K562 (cell line): ENCODE results near the gene RNF13. TPM values are rescaled to one million over a fixed set of nuclear protein-coding genes. Genes with fewer than 3 reads are reported as not detected.

ENCODE experiments used
- ATAC-seq: fragments of 200-7000 bp; cut with Tn5 transposase; 3 replicates; pipeline ENCODE4 v1.9.1; 2020; ENCODE audit warnings: moderate library complexity
- BruUV-seq: library from RNA; stranded (reverse); fragments of 400-500 nt; replicated peaks from 2 replicates; lab custom pipeline; 2021; lab: Mats Ljungman, UMichigan
- CTCF ChIA-PET: fragments of 300-600 bp; formaldehyde crosslinking; extraction: SDS; loops from one replicate; lab custom pipeline; 2021; ENCODE audit warnings: low intra/inter-chr PET ratio; lab: Yijun Ruan, JAX
- POLR2A ChIA-PET: fragments of 300-600, 350-650 bp; sonication (Branson Sonifier 250); formaldehyde crosslinking; extraction: SDS; loops from one replicate; lab custom pipeline; 2021; ENCODE audit warnings: antibody characterized with exemption, inconsistent platforms; lab: Yijun Ruan, JAX
- DNase-seq, 4 experiments: peaks; one replicate each; pipeline versions ENCODE4 v3.0.0 to v3.0.0-alpha.2; 2011 to 2018; ENCODE audit warnings: low spot score in 3 of 4, mixed read lengths in 3 of 4; ENCODE audit errors: extremely low read depth in 1 of 4
- FAIRE-seq: peaks from 2 replicates; lab custom pipeline; 2011; peaks lifted over from hg19 to GRCh38; lab: Jason Lieb, UNC
- H2AFZ ChIP-seq: 2 replicates; pipeline ENCODE4 v1.6.0; 2011; ENCODE audit warnings: low read depth, low read length, control low read depth, inconsistent platforms
- H3K27ac ChIP-seq: fragments of 200-600 bp; 3 replicates; pipeline ENCODE4 v1.8.0; 2011; ENCODE audit warnings: low read depth, mild to moderate bottlenecking, control low read depth, inconsistent platforms, low read length, moderate library complexity, mixed read lengths; ENCODE audit errors: extremely low read depth
- H3K27me3 ChIP-seq, 2 experiments: fragments of 300-600 bp in 1 of 2; 2 replicates in 1 of 2; 3 replicates in 1 of 2; pipeline versions ENCODE4 v1.6.0 to v1.8.0; 2011; ENCODE audit warnings: inconsistent platforms in 2 of 2, low read length in 2 of 2, mild to moderate bottlenecking in 1 of 2, mixed read lengths in 1 of 2, moderate library complexity in 1 of 2; ENCODE audit not compliant: control insufficient read depth in 2 of 2, insufficient read depth in 2 of 2
- H3K36me3 ChIP-seq: fragments of 300-600 bp; 3 replicates; pipeline ENCODE4 v1.8.0; 2011; ENCODE audit warnings: mild to moderate bottlenecking, low read length, inconsistent platforms; ENCODE audit not compliant: control insufficient read depth, insufficient read depth
- H3K4me1 ChIP-seq, 2 experiments: fragments of 200-600 bp in 1 of 2; replicated peaks in 1 of 2; 2 replicates in 1 of 2; 3 replicates in 1 of 2; pipeline versions ENCODE4 v1.5.1 to v1.8.0; 2011; ENCODE audit warnings: inconsistent platforms in 2 of 2, low read length in 2 of 2, mild to moderate bottlenecking in 1 of 2, mixed read lengths in 1 of 2, moderate library complexity in 1 of 2; ENCODE audit not compliant: control insufficient read depth in 2 of 2, insufficient read depth in 2 of 2
- H3K4me2 ChIP-seq: 2 replicates; pipeline ENCODE4 v1.6.1; 2011; ENCODE audit warnings: low read length, control low read depth, inconsistent platforms, mixed read lengths; ENCODE audit not compliant: insufficient read depth
- H3K4me3 ChIP-seq: fragments of 200-600 bp; sonication (generic), shearing (Covaris generic); 2 replicates; pipeline ENCODE4 v1.5.1; 2016; ENCODE audit warnings: control low read depth, inconsistent platforms
- H3K79me2 ChIP-seq: fragments of 200-600 bp; 3 replicates; pipeline ENCODE4 v1.8.0; 2011; ENCODE audit warnings: low read length, inconsistent platforms; ENCODE audit not compliant: control insufficient read depth, insufficient read depth
- H3K9ac ChIP-seq, 2 experiments: 2 replicates each; pipeline versions ENCODE4 v1.6.0 to v1.6.1; 2011; ENCODE audit warnings: low read depth in 2 of 2, low read length in 2 of 2, control low read depth in 1 of 2, inconsistent platforms in 1 of 2, mild to moderate bottlenecking in 1 of 2, mixed read lengths in 1 of 2; ENCODE audit not compliant: insufficient read depth in 1 of 2
- H3K9me1 ChIP-seq: one replicate; pipeline ENCODE4 v1.6.0; 2011; ENCODE audit warnings: inconsistent platforms, mild to moderate bottlenecking, low read length, moderate library complexity; ENCODE audit not compliant: control insufficient read depth, insufficient read depth
- H3K9me3 ChIP-seq: replicated peaks from 2 replicates; pipeline ENCODE4 v1.5.1; 2011; ENCODE audit warnings: low read depth, low read length, inconsistent platforms; ENCODE audit not compliant: control insufficient read depth, insufficient read depth
- H4K20me1 ChIP-seq: replicated peaks from 2 replicates; pipeline ENCODE4 v1.6.1; 2011; ENCODE audit warnings: low read length, inconsistent platforms, mixed read lengths; ENCODE audit not compliant: control insufficient read depth, insufficient read depth
- ELF4 ChIP-seq: fragments of 450-650 bp; formaldehyde crosslinking; IDR thresholded peaks from 2 replicates; pipeline ENCODE4 v1.4.0; 2022; ENCODE audit warnings: missing genetic modification characterization
- EP300 ChIP-seq: IDR thresholded peaks from 2 replicates; pipeline ENCODE4 v1.6.1; 2012; ENCODE audit warnings: low read length, improper control_type of control experiment
- FOXJ3 ChIP-seq: sonication (generic); formaldehyde crosslinking; IDR thresholded peaks from 2 replicates; pipeline ENCODE4 v1.4.0; 2020; ENCODE audit warnings: mild to moderate bottlenecking, missing genetic modification reagents
- HNRNPH1 ChIP-seq: fragments of 200-400 bp; formaldehyde crosslinking; optimal IDR thresholded peaks from 2 replicates; pipeline ENCODE3; 2017; ENCODE audit warnings: low read depth, mild to moderate bottlenecking, low read length, moderate library complexity
- JUN ChIP-seq, 2 experiments: sonication (generic) in 1 of 2; formaldehyde crosslinking in 1 of 2; IDR thresholded peaks; 2 replicates each; pipeline versions ENCODE4 v1.6.1 to v1.8.0; 2012 to 2022; ENCODE audit warnings: borderline replicate concordance in 2 of 2, mild to moderate bottlenecking in 2 of 2, improper control_type of control experiment in 1 of 2, low read depth in 1 of 2, low read length in 1 of 2, missing genetic modification reagents in 1 of 2
- KDM2B ChIP-seq: fragments of 250-450 bp; sonication (Bioruptor Pico); IDR thresholded peaks from 2 replicates; pipeline ENCODE4 v1.8.0; 2021; ENCODE audit warnings: mild to moderate bottlenecking, moderate library complexity
- MXD1 ChIP-seq: fragments of 250-450 bp; sonication (Bioruptor Pico); IDR thresholded peaks from 2 replicates; pipeline ENCODE4 v1.8.0; 2021; ENCODE audit warnings: borderline replicate concordance, mild to moderate bottlenecking, moderate library complexity; ENCODE audit not compliant: poor library complexity, severe bottlenecking
- SIN3B ChIP-seq: fragments of 450-650 bp; IDR thresholded peaks from 2 replicates; pipeline ENCODE4 v1.6.1; 2017; ENCODE audit warnings: low read depth, mild to moderate bottlenecking, moderate library complexity
- SMAD3 ChIP-seq: fragments of 450-650 bp; formaldehyde crosslinking; conservative IDR thresholded peaks from 2 replicates; pipeline ENCODE4 v1.4.0; 2020; ENCODE audit warnings: mild to moderate bottlenecking
- TCF7 ChIP-seq: sonication (generic); IDR thresholded peaks from 2 replicates; pipeline ENCODE4 v1.6.1; 2016; ENCODE audit warnings: antibody characterized with exemption, borderline replicate concordance
- TEAD1 ChIP-seq, 2 experiments: fragments of 450-650 bp in 1 of 2; sonication (generic) in 1 of 2; formaldehyde crosslinking; IDR thresholded peaks; 2 replicates each; pipeline versions ENCODE4 v1.4.0 to v1.8.0; 2020 to 2022; ENCODE audit warnings: mild to moderate bottlenecking in 2 of 2, missing genetic modification reagents in 1 of 2
- TFAP4 ChIP-seq: sonication (generic); formaldehyde crosslinking; IDR thresholded peaks from 2 replicates; pipeline ENCODE4 v1.8.0; 2022; ENCODE audit warnings: missing genetic modification reagents, mild to moderate bottlenecking, moderate library complexity, borderline replicate concordance
- TRIM28 ChIP-seq: fragments of 450-650 bp; IDR thresholded peaks from 2 replicates; pipeline ENCODE4 v1.6.1; 2017
- XRCC5 ChIP-seq: fragments of 200-400 bp; formaldehyde crosslinking; IDR thresholded peaks from 2 replicates; pipeline ENCODE4 v1.6.1; 2017; ENCODE audit warnings: low read depth, mild to moderate bottlenecking, low read length
- ZNF224 ChIP-seq: sonication (generic); formaldehyde crosslinking; IDR thresholded peaks from 2 replicates; pipeline ENCODE4 v1.8.0; 2022; ENCODE audit warnings: mild to moderate bottlenecking, missing genetic modification reagents
- ZNF316 ChIP-seq: fragments of 450-650 bp; IDR thresholded peaks from 2 replicates; pipeline ENCODE4 v1.6.1; 2016
- ZNF551 ChIP-seq: fragments of 250-450 bp; sonication (Bioruptor Pico); IDR thresholded peaks from 2 replicates; pipeline ENCODE4 v1.5.0; 2021; ENCODE audit warnings: mild to moderate bottlenecking, moderate library complexity
- ZNF766 ChIP-seq: fragments of 200-800 bp; sonication (Bioruptor generic); conservative IDR thresholded peaks from 2 replicates; pipeline ENCODE4 v1.6.1; 2016; ENCODE audit warnings: missing genetic modification characterization, missing compliant biosample characterization
- WGBS: fragments of 100-300 bp; shearing (Covaris generic); methylation state at CpG from one replicate; pipeline ENCODE4 v1.1.6; 2016; ENCODE audit warnings: low coverage, mixed read lengths; ENCODE audit not compliant: insufficient coverage; ENCODE audit errors: missing lambda C conversion rate; 5-methylcytosine and 5-hydroxymethylcytosine counted together
- in situ Hi-C: fragments of 300-500 bp; cut with MboI; formaldehyde crosslinking; loops from 4 replicates; pipeline ENCODE4 v1.15.0; 2018; ENCODE audit warnings: inconsistent platforms, mixed read lengths
- intact Hi-C: fragments of 100-400 bp; cut with micrococcal nuclease; formaldehyde crosslinking; loops from 2 replicates; pipeline ENCODE4 v1.14.2; 2022
- polyA plus RNA-seq, 8 experiments: library from polyadenylated mRNA; depleted of rRNA in 4 of 8; stranded (reverse) in 5 of 8; unstranded in 3 of 8; fragments of >200 nt; fragmentation: Nextera tagmentation in 2 of 8; fragmentation: Illumina TruSeq in 1 of 8; extraction: Ambion mirVana in 2 of 8; extraction: Trizol in 1 of 8; gene quantifications; 2 replicates each; pipeline versions ENCODE4 v1.2.1 to v1.2.3, GENCODE V29; 2011 to 2014; ENCODE audit warnings: inconsistent platforms in 1 of 8, missing spikeins in 1 of 8
- total RNA-seq, 7 experiments: library from RNA; depleted of rRNA in 6 of 7; stranded (reverse); fragments of >200 nt in 6 of 7; fragmentation: Illumina TruSeq in 2 of 7; extraction: Trizol in 2 of 7; gene quantifications; 2 replicates each; pipeline versions ENCODE4 v1.2.1 to v1.2.3, GENCODE V29; 2011 to 2021; ENCODE audit warnings: low replicate concordance in 1 of 7

The RNF13 gene
- total and polyA plus RNA-seq, 9 of the 15 experiments (the other 6 are each of a cell fraction or from before 2014, with no cell fraction given): 12.7 to 35.8 (median 18.9) TPM

DNA sequence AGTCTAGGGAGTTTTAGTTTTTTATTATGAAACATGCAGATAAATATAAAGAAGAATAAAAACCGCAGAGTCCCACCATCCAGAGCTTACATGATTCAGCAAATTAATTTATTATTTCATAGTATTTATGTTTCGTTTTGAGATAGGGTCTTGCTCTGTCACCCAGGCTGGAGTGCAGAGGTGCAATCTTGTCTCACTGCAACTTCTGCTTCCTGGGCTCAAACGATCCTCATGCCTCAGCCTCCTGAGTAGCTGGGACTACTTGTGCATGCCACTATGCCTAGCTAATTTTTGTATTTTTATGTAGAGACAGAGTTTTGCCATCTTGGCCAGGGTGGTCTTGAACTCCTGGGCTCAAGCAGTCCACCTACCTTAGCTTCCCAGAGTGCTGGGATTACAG lies 13.6 kb downstream of the RNF13 start (continued):
- TF ChIP-seq ZNF224 (CRISPR knock-in tag): no peak
- TF ChIP-seq TFAP4 (CRISPR knock-in tag): no peak

DNA sequence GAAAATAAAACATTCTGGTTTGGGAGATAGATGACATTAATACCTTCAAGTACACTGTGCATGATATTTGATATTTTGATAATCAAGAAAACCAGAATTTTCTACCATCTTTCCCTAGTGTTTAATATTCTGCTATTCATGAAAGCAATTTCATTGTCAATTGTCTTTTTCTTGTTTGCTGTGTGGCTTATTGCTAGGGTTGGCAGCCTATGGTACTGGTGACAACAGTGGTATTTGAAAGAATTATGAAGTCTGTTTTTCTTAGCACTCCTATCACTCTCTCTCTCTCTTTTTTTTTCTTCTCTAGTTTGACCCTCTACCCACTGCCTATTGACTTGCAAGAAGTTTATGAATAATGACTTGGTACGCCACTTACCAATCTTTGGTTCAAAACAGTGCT lies 15.4 kb downstream of the RNF13 start:
- no peaks in the 10 kb centered on the region for H3K4me1 ChIP-seq
- WGBS: no CpG with 5 or more reads among the region's 1 CpG
- TF ChIP-seq EP300 (no peak), TCF7 (no peak), ZNF316 (no peak), HNRNPH1 (no peak), SMAD3 (CRISPR knock-in tag) (no peak), TRIM28 (no peak), KDM2B (no peak), ELF4 (CRISPR knock-in tag) (no peak), FOXJ3 (CRISPR knock-in tag) (no peak), ZNF766 (CRISPR knock-in tag) (no peak), MXD1 (CRISPR knock-in tag) (no peak), ZNF551 (no peak), JUN (IDR thresholded peaks at IDR 0.05; ENCODE audit: borderline replicate concordance, low read depth, low read length) (no peak), JUN (CRISPR knock-in tag; IDR thresholded peaks at IDR 0.05; ENCODE audit: borderline replicate concordance) (no peak), TEAD1 (CRISPR knock-in tag; IDR thresholded peaks at IDR 0.05) (no peak), XRCC5 (no peak), SIN3B (no peak)

More for the DNA sequence above, 15.4 kb downstream of the RNF13 start:
- ATAC-seq (no peak), FAIRE-seq (no peak), DNase-seq (no peak)
- H3K9me1 ChIP-seq: no peaks in the 10 kb centered on the region
- CTCF ChIA-PET: no interaction called here
- H3K27ac ChIP-seq: no peak overlapping the region
- no peak overlapping the region for H3K4me2 ChIP-seq
- H3K79me2 ChIP-seq: 0 out of 3 replicates have a peak, but pooled peaks cover 4% of the 10 kb centered on the region
- in situ Hi-C loops: no loop called here
- POLR2A ChIA-PET: no interaction called here
- no peaks in the 10 kb centered on the region for H3K27me3 ChIP-seq
- H4K20me1 ChIP-seq: no peaks in the 10 kb centered on the region
- H3K9me3 ChIP-seq: peaks cover 6% of the 10 kb centered on the region
- no peak overlapping the region for H2AFZ ChIP-seq
- intact Hi-C loops: no loop called here
- no peak overlapping the region for H3K9ac ChIP-seq
- BruUV-seq: no TSS peak
- no peaks in the 10 kb centered on the region for H3K36me3 ChIP-seq
- no peak overlapping the region for H3K4me3 ChIP-seq
